ENCODE measurements around the gene BNIP2. TPM values are rescaled to one million over a fixed set of nuclear protein-coding genes. Genes with fewer than 3 reads are reported as not detected.

BNIP2 gene
- total RNA-seq, 2 donors from 2014 or later = 76.6 to 124 TPM

DNA sequence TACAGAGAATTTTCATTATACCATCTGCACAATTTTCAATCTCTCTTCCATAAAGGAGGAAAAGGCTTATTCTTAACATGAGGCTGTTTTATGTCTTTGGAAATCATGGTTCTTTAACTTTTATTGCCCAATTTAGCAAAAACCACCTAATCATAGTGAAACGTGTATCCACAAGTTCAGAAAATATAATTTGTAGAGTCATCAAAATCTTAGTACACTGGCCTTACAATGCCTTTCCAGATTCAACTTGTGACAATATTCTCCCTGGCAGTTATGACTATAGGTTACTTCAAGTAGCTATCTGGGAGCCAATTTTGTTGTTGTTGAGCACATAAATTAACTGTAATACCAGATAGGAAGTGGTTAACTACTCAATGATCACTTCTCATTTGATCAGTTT is 10.9 kb downstream of the BNIP2 start:
- Histone ChIP-seq H3K4me3 (no peak overlapping the region), H3K27ac (no peak overlapping the region), H3K36me3 (peaks cover 0 to 15% of the 10 kb centered on the region in 2 donors), H3K4me1 (replicated peaks) (no peaks in the 10 kb centered on the region), H3K9me3 (no peaks in the 10 kb centered on the region), H3K27me3 (replicated peaks; ENCODE audit: insufficient read depth) (no peaks in the 10 kb centered on the region)
- intact Hi-C loops (cut with DNase I) = no loop called here
- no peak for DNase-seq (ENCODE audit: low spot score)
- WGBS = 61% methylated on average over 1 of the region's 1 CpG
- TF ChIP-seq, protein P1, sequence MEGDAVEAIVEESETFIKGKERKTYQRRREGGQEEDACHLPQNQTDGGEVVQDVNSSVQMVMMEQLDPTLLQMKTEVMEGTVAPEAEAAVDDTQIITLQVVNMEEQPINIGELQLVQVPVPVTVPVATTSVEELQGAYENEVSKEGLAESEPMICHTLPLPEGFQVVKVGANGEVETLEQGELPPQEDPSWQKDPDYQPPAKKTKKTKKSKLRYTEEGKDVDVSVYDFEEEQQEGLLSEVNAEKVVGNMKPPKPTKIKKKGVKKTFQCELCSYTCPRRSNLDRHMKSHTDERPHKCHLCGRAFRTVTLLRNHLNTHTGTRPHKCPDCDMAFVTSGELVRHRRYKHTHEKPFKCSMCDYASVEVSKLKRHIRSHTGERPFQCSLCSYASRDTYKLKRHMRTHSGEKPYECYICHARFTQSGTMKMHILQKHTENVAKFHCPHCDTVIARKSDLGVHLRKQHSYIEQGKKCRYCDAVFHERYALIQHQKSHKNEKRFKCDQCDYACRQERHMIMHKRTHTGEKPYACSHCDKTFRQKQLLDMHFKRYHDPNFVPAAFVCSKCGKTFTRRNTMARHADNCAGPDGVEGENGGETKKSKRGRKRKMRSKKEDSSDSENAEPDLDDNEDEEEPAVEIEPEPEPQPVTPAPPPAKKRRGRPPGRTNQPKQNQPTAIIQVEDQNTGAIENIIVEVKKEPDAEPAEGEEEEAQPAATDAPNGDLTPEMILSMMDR (IDR thresholded peaks at IDR 0.05) = no peak
- no peak for TF ChIP-seq POLR2AphosphoS5 (IDR thresholded peaks at IDR 0.05)
- no peak for TF ChIP-seq POLR2A (IDR thresholded peaks at IDR 0.05)

DNA sequence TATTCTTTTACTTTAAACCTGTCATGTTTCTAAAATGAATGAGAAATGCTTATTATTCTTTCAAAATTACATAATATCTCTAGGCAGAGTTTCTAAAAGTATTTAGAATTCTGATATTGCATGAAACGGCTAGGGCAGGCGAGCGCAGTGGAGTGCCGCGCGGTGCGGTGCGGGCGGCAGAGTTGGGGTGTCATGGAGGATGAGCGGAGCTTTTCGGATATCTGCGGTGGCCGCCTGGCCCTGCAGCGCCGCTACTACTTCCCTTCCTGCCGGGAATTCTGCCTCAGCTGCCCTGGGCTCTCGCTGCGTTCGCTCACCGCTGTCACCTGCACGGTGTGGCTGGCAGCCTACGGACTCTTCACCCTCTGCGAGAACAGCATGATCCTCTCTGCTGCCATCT is 12.6 kb downstream of the BNIP2 start:
- H3K27ac ChIP-seq = no peak overlapping the region
- H3K36me3 ChIP-seq = peaks cover 3 to 15% of the 10 kb centered on the region in 2 donors
- H3K4me1 ChIP-seq (replicated peaks) = no peaks in the 10 kb centered on the region
- DNase-seq (ENCODE audit: low spot score) = no peak
- WGBS = 98% methylated on average over 23 of the region's 23 CpGs
- H3K9me3 ChIP-seq = no peaks in the 10 kb centered on the region
- intact Hi-C loops (cut with DNase I) = no loop called here
- H3K4me3 ChIP-seq = no peak overlapping the region
- H3K27me3 ChIP-seq (replicated peaks; ENCODE audit: insufficient read depth) = no peaks in the 10 kb centered on the region
- TF ChIP-seq, protein P1 (IDR thresholded peaks at IDR 0.05) = no peak
- no peak for TF ChIP-seq POLR2A (IDR thresholded peaks at IDR 0.05)
- no peak for TF ChIP-seq POLR2AphosphoS5 (IDR thresholded peaks at IDR 0.05)

DNA sequence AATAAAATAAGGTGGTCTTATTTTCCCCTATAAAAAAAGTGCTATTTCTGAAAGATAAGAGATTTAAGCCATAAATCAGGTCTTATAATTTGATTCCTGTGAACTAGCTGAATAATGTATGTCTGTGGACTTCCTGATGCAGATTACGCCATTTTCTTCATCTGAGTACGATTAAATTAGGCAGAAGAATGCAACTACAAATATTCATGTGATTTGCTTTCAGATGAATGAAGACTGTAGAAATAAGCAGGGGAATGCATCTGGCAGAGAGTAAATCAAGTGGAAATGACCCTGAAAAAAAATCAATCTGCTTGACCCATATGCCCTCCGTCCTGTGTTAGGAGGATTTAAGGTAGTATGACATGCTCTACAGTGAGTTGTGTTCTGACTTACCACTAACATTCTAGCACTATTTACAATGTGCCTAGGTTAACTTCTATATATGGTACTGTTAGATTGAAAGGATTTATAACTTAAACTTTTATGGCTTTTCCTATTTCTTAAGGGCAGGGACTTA is 14.7 kb downstream of the BNIP2 start:
- intact Hi-C loops (cut with DNase I) = no loop called here

DNA sequence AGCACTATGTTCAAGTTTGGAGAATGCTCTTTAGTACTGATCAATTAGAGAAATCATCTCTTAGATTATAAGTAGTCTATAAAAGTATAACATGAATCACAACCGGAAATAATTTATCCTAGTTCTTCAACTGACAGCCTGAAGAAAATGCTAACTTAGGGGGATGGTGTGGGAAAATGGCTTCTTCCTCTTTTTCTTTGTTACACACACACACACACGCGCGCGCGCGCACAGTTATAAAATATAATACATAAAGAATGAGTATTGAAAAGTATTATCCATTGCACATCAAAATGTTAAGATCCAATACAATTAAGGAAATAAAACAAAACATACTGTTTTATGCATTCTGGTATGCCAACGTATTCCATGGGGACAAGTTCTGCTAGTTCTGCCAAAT is 20.6 kb downstream of the BNIP2 start:
- Histone ChIP-seq H3K4me1 (replicated peaks) (no peaks in the 10 kb centered on the region), H3K9me3 (no peaks in the 10 kb centered on the region), H3K27me3 (replicated peaks; ENCODE audit: insufficient read depth) (no peaks in the 10 kb centered on the region), H3K36me3 (peaks cover 0 to 5% of the 10 kb centered on the region in 2 donors), H3K27ac (no peak overlapping the region), H3K4me3 (no peak overlapping the region)
- no peak for DNase-seq (ENCODE audit: low spot score)
- WGBS = 75% methylated on average over 8 of the region's 8 CpGs
- intact Hi-C loops (cut with DNase I) = no loop called here
- TF ChIP-seq POLR2A (IDR thresholded peaks at IDR 0.05) (no peak), POLR2AphosphoS5 (IDR thresholded peaks at IDR 0.05) (no peak)
- TF ChIP-seq, protein P1 (IDR thresholded peaks at IDR 0.05) = no peak

More for the DNA sequence above, 14.7 kb downstream of the BNIP2 start:
- H3K36me3 ChIP-seq = peaks cover 5 to 15% of the 10 kb centered on the region in 2 donors
- DNase-seq (ENCODE audit: low spot score) = no peak
- 93% methylated on average over 3 of the region's 3 CpGs for WGBS
- no peak for TF ChIP-seq POLR2A (IDR thresholded peaks at IDR 0.05)
- no peaks in the 10 kb centered on the region for H3K9me3 ChIP-seq
- no peaks in the 10 kb centered on the region for H3K4me1 ChIP-seq (replicated peaks)
- H3K4me3 ChIP-seq = no peak overlapping the region
- H3K27me3 ChIP-seq (replicated peaks; ENCODE audit: insufficient read depth) = no peaks in the 10 kb centered on the region
- H3K27ac ChIP-seq = no peak overlapping the region

DNA sequence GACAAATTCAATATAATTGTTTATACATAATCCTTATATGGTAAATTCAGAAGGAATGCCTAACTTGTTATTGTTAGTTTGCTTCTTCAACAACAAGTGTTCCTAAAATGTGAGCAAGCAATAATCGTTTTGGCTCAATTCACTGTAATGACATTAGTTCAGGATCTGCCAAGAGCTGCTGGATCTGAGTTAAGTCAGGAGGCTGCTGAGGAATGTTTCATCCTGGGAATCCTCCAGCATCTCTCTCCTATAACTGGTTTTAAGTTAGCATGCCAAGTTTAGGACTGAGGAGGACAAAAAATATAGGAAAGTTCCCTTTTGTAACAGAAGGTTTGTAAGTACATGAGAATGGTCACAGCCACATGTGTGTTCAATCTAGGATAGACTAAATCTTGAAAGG is 26.9 kb downstream of the BNIP2 start:
- Histone ChIP-seq H3K4me3 (no peak overlapping the region), H3K27me3 (replicated peaks; ENCODE audit: insufficient read depth) (no peaks in the 10 kb centered on the region), H3K4me1 (replicated peaks) (no peaks in the 10 kb centered on the region), H3K9me3 (no peaks in the 10 kb centered on the region), H3K27ac (no peak overlapping the region), H3K36me3 (no peaks in the 10 kb centered on the region)
- intact Hi-C loops (cut with DNase I) = no loop called here
- WGBS = 43% methylated on average over 1 of the region's 1 CpG
- DNase-seq (ENCODE audit: low spot score) = no peak
- TF ChIP-seq, protein P1 (IDR thresholded peaks at IDR 0.05) = no peak
- no peak for TF ChIP-seq POLR2AphosphoS5 (IDR thresholded peaks at IDR 0.05)
- TF ChIP-seq POLR2A (IDR thresholded peaks at IDR 0.05) = no peak

All from prostate gland (tissue), 2 donors.